ENCODE measurements around the gene MACIR. TPM values are rescaled to one million over a fixed set of nuclear protein-coding genes. Genes with fewer than 3 reads are reported as not detected.

MACIR gene
- total and polyA plus RNA-seq, 2 of the 13 experiments (the other 11 are each of a cell fraction or from before 2014, with no cell fraction given) = 2.4 to 4.4 TPM

GRCh38 chr5:103258368-103258956 is at the start of gene MACIR (continued):
- TF ChIP-seq MBD4 (IDR thresholded peaks at IDR 0.05; ENCODE audit: borderline replicate concordance, low read length) (no peak), SOX5 (CRISPR knock-in tag; IDR thresholded peaks at IDR 0.05; ENCODE audit: borderline replicate concordance) (peak; percentile 24; the same call in 1 of the 2 replicates), ZNF580 (CRISPR knock-in tag; IDR thresholded peaks at IDR 0.05; ENCODE audit: borderline replicate concordance, low read depth) (0 out of 2 replicates have a peak, but pooled peaks have one; percentile 62), ARID5B (CRISPR knock-in tag; IDR thresholded peaks at IDR 0.05) (peak; percentile 13; the same call in 1 of the 2 replicates), KLF16 (CRISPR knock-in tag; IDR thresholded peaks at IDR 0.05) (0 out of 4 replicates have a peak, but pooled peaks of 1 of the 2 experiments have one; percentile 2), DRAP1 (CRISPR knock-in tag; IDR thresholded peaks at IDR 0.05) (peak; percentile 2; the same call in 1 of the 2 replicates), REXO4 (CRISPR knock-in tag; IDR thresholded peaks at IDR 0.05; ENCODE audit: borderline replicate concordance) (no peak), ATF5 (CRISPR knock-in tag; IDR thresholded peaks at IDR 0.05; ENCODE audit: low read depth) (0 out of 2 replicates have a peak, but pooled peaks have one; percentile 6), UBTF (CRISPR knock-in tag; IDR thresholded peaks at IDR 0.05) (peak; percentile 90), ZNF772 (CRISPR knock-in tag; IDR thresholded peaks at IDR 0.05) (0 out of 2 replicates have a peak, but pooled peaks have one; percentile 43), FOXC1 (CRISPR knock-in tag; IDR thresholded peaks at IDR 0.05; ENCODE audit: borderline replicate concordance) (no peak), HNRNPLL (IDR thresholded peaks at IDR 0.05; ENCODE audit: low read depth, low read length, poor library complexity, severe bottlenecking) (peak; percentile 85), RBAK (CRISPR knock-in tag; IDR thresholded peaks at IDR 0.05) (no peak), ZNF644 (CRISPR knock-in tag; IDR thresholded peaks at IDR 0.05; ENCODE audit: low read depth) (no peak), ETV5 (CRISPR knock-in tag; IDR thresholded peaks at IDR 0.05; ENCODE audit: borderline replicate concordance) (no peak), ZNF512 (CRISPR knock-in tag; IDR thresholded peaks at IDR 0.05) (0 out of 2 replicates have a peak, but pooled peaks have one; percentile 54), NRL (CRISPR knock-in tag; IDR thresholded peaks at IDR 0.05; ENCODE audit: borderline replicate concordance) (0 out of 2 replicates have a peak, but pooled peaks have one; percentile 7)

Measured in HepG2 (cell line).